CD8-positive, alpha-beta memory T cell (primary cell): ENCODE results near the gene ENTPD7. TPM values are rescaled to one million over a fixed set of nuclear protein-coding genes. Genes with fewer than 3 reads are reported as not detected.
"Not testable (repeated sequence)": the region's sequence is repeated elsewhere in the genome, so short reads cannot be mapped to it uniquely, and the experiment has no call there.

Experiments used
- CTCF ChIA-PET: fragments of 350-600 bp; sonication (Branson Sonifier 250); formaldehyde crosslinking; loops from one replicate; lab custom pipeline; 2021; ENCODE audit warnings: antibody characterized with exemption; lab: Charles Lee
- POLR2A ChIA-PET: fragments of 350-600 bp; sonication (Branson Sonifier 250); formaldehyde crosslinking; loops from one replicate; lab custom pipeline; 2021; ENCODE audit warnings: antibody characterized with exemption; lab: Charles Lee
- DNase-seq, 5 donors: peaks; one replicate each; pipeline versions ENCODE4 v3.0.0 to v3.0.0-alpha.2; 2020 to 2022; ENCODE audit warnings: mixed read lengths in 1 of 5
- H3K27ac ChIP-seq: one replicate; pipeline ENCODE4 v1.7.0; 2013; ENCODE audit warnings: low read depth, mild to moderate bottlenecking, low read length, moderate library complexity
- H3K27me3 ChIP-seq: 2 replicates; pipeline ENCODE4 v1.7.0; 2013; ENCODE audit warnings: low read length, mild to moderate bottlenecking; ENCODE audit not compliant: insufficient read depth, poor library complexity, severe bottlenecking
- H3K36me3 ChIP-seq: 2 replicates; pipeline ENCODE4 v1.7.0; 2013; ENCODE audit warnings: mild to moderate bottlenecking, low read length, moderate library complexity; ENCODE audit not compliant: insufficient read depth
- H3K4me1 ChIP-seq: 2 replicates; pipeline ENCODE4 v1.7.0; 2013; ENCODE audit warnings: mild to moderate bottlenecking, low read length, moderate library complexity; ENCODE audit not compliant: insufficient read depth
- H3K4me3 ChIP-seq: 2 replicates; pipeline ENCODE4 v1.7.0; 2013; ENCODE audit warnings: mild to moderate bottlenecking, low read length
- H3K9me3 ChIP-seq: 2 replicates; pipeline ENCODE4 v1.7.0; 2013; ENCODE audit warnings: mild to moderate bottlenecking, low read length
- H3K27ac Mint-ChIP-seq, 8 donors: one replicate each; pipeline ENCODE4 v1.8.0; 2020 to 2021; ENCODE audit warnings: mixed read lengths in 8 of 8, mild to moderate bottlenecking in 6 of 8, inconsistent platforms in 3 of 8, moderate library complexity in 3 of 8
- H3K27me3 Mint-ChIP-seq, 2 donors: one replicate each; pipeline ENCODE4 v1.8.0; 2020 to 2021; ENCODE audit warnings: mixed read lengths in 2 of 2, mild to moderate bottlenecking in 1 of 2, moderate library complexity in 1 of 2
- H3K36me3 Mint-ChIP-seq, 3 donors: one replicate each; pipeline ENCODE4 v1.8.0; 2020 to 2021; ENCODE audit warnings: mixed read lengths in 3 of 3, inconsistent platforms in 1 of 3, mild to moderate bottlenecking in 1 of 3
- H3K4me1 Mint-ChIP-seq, 3 donors: one replicate each; pipeline ENCODE4 v1.8.0; 2020 to 2021; ENCODE audit warnings: mixed read lengths in 3 of 3, inconsistent platforms in 1 of 3, mild to moderate bottlenecking in 1 of 3
- H3K4me3 Mint-ChIP-seq, 7 donors: one replicate each; pipeline ENCODE4 v1.8.0; 2020 to 2021; ENCODE audit warnings: mixed read lengths in 7 of 7, mild to moderate bottlenecking in 6 of 7, moderate library complexity in 4 of 7, inconsistent platforms in 2 of 7
- H3K9me3 Mint-ChIP-seq, 5 donors: one replicate each; pipeline ENCODE4 v1.8.0; 2020 to 2022; ENCODE audit warnings: mixed read lengths in 5 of 5, mild to moderate bottlenecking in 3 of 5, moderate library complexity in 2 of 5, inconsistent platforms in 1 of 5
- polyA plus RNA-seq: library from polyadenylated mRNA; unstranded; fragments of 300-500 nt; fragmentation: Illumina TruSeq; gene quantifications from one replicate; pipeline ENCODE4 v1.2.3, GENCODE V29; 2021
- total RNA-seq, 2 experiments: library from RNA; stranded (reverse); gene quantifications; one replicate each; pipeline ENCODE4 v1.2.3, GENCODE V29; 2021

Gene ENTPD7
- total and polyA plus RNA-seq, 3 experiments from 2014 or later: 2.0 to 8.3 (median 7.4) TPM

DNA sequence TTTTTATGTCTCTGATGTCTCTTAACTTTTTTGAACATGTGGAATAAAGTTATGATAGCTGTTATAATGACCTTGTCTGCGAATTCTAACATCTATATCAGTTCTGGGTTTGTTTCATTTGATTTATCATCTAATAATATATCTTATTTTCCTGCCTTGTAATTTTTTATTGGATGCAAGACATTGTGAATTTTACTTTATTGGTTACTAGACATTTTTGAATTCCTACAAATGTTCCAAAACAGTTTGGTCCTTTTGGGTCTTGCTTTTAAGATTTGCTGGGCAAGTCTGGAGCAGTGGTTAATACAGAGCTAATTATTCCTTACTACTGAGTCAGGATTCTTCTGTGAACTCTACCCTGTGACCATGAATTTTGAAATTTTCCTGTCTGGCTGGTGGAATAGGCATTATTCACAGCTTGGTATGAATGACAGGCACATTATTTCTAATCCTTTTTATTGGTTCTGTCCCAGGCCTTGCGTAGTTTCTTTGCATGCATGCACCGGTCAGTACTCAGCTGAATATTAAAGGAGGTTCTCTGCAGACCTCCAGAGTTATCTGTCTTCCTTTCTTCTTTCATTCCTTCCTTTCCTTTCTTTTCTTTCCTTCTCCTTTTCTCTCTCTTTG lies 81.7 kb downstream of the ENTPD7 start:
- H3K9me3 Mint-ChIP-seq: peaks cover 9 to 17% (median 12%) of the 10 kb centered on the region in 5 donors
- Histone ChIP-seq H3K4me1 (no peaks in the 10 kb centered on the region), H3K4me3 (no peak overlapping the region), H3K27ac (no peak overlapping the region), H3K27me3 (no peaks in the 10 kb centered on the region), H3K9me3 (peaks cover 10% of the 10 kb centered on the region), H3K36me3 (peaks cover 54% of the 10 kb centered on the region)
- H3K4me1 Mint-ChIP-seq: peaks cover 27 to 52% (median 50%) of the 10 kb centered on the region in 3 donors
- no peaks in the 10 kb centered on the region for H3K27me3 Mint-ChIP-seq
- ChIA-PET POLR2A (no interaction called here), CTCF (no interaction called here)
- H3K36me3 Mint-ChIP-seq: peaks cover 47 to 94% (median 62%) of the 10 kb centered on the region in 3 donors
- peak overlapping the region in 1 of 8 donors; percentile 47 for H3K27ac Mint-ChIP-seq
- DNase-seq: no peak
- H3K4me3 Mint-ChIP-seq: no peak overlapping the region

DNA sequence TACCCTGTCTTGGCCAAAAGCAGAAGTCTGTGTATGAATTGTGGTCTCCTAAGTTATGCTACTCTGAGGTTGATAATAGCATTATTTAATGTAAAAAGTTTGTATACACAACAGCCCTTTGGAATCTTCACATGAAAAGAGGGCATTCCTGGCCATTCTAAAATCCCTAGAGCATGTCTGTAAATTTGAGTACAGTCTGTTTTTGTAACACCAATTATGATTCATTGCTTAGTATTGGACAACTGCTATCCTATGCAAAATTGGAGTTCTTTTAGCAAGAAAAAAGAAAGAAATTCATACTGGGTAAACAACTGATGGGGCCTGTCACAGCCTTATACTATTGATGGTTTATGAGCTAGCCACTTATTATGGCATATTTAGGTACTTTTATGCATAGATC lies 82.9 kb downstream of the ENTPD7 start:
- peaks cover 56% of the 10 kb centered on the region for H3K36me3 ChIP-seq
- H3K4me3 Mint-ChIP-seq: no peak overlapping the region
- H3K36me3 Mint-ChIP-seq: peaks cover 44 to 91% (median 59%) of the 10 kb centered on the region in 3 donors
- no peak for DNase-seq
- no peak overlapping the region for H3K27ac ChIP-seq
- H3K9me3 ChIP-seq: peaks cover 10% of the 10 kb centered on the region
- no peaks in the 10 kb centered on the region for H3K27me3 ChIP-seq
- H3K27me3 Mint-ChIP-seq: no peaks in the 10 kb centered on the region
- H3K4me1 ChIP-seq: no peaks in the 10 kb centered on the region
- peaks cover 9 to 17% (median 12%) of the 10 kb centered on the region in 5 donors for H3K9me3 Mint-ChIP-seq
- CTCF ChIA-PET: interaction anchor here (2.0 kb wide), 1 partner anchor 10 kb away, joined by 6 read pairs; the partner anchor contains the start of genes COX15 and CUTC
- H3K4me1 Mint-ChIP-seq: peaks cover 22 to 43% (median 42%) of the 10 kb centered on the region in 3 donors
- POLR2A ChIA-PET: interaction anchor here (0.7 to 1.0 kb wide), 2 partner anchors 10 to 40 kb away, joined by 4 to 7 read pairs; partner anchors contain the start of genes COX15 and CUTC
- H3K4me3 ChIP-seq: no peak overlapping the region
- no peak overlapping the region for H3K27ac Mint-ChIP-seq

GRCh38 chr10:99742701-99743100 lies 83.4 kb downstream of the ENTPD7 start:
- H3K27ac Mint-ChIP-seq: no peak overlapping the region
- DNase-seq: no peak
- Histone ChIP-seq H3K4me1 (no peaks in the 10 kb centered on the region), H3K27me3 (no peaks in the 10 kb centered on the region), H3K27ac (no peak overlapping the region), H3K36me3 (peaks cover 56% of the 10 kb centered on the region), H3K4me3 (no peak overlapping the region), H3K9me3 (peaks cover 10% of the 10 kb centered on the region)
- POLR2A ChIA-PET: interaction anchor here (0.7 to 1.0 kb wide), 2 partner anchors 11 to 40 kb away, joined by 4 to 7 read pairs; partner anchors contain the start of genes COX15 and CUTC
- H3K36me3 Mint-ChIP-seq: peaks cover 41 to 91% (median 56%) of the 10 kb centered on the region in 3 donors
- no peaks in the 10 kb centered on the region for H3K27me3 Mint-ChIP-seq
- H3K4me3 Mint-ChIP-seq: no peak overlapping the region
- H3K9me3 Mint-ChIP-seq: peaks cover 9 to 17% (median 12%) of the 10 kb centered on the region in 5 donors
- H3K4me1 Mint-ChIP-seq: peaks cover 18 to 39% (median 37%) of the 10 kb centered on the region in 3 donors
- CTCF ChIA-PET: interaction anchor here (2.0 kb wide), 1 partner anchor 10 kb away, joined by 6 read pairs; the partner anchor contains the start of genes COX15 and CUTC

DNA sequence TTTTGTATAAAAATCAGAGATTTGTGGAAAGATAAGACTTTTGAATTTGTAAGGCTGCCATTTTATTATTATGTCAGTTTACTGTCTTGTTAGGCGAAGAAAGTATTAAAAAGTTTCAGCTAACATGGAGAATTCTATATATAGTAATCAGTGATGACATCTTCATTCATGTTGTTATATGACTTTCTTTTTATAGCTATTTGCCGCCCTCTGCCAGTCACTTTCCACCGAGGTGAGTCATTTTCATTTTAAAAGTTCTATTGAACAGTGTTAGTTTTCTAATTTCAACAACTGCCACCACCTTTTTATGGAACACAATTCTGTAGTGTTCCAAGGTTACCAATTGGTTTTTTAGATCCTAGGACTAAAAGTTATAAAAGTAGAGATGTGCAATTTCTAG lies 84.5 kb downstream of the ENTPD7 start:
- CTCF ChIA-PET: no interaction called here
- H3K36me3 ChIP-seq: peaks cover 65% of the 10 kb centered on the region
- H3K27ac Mint-ChIP-seq: peak overlapping the region in 1 of 8 donors; percentile 18

DNA sequence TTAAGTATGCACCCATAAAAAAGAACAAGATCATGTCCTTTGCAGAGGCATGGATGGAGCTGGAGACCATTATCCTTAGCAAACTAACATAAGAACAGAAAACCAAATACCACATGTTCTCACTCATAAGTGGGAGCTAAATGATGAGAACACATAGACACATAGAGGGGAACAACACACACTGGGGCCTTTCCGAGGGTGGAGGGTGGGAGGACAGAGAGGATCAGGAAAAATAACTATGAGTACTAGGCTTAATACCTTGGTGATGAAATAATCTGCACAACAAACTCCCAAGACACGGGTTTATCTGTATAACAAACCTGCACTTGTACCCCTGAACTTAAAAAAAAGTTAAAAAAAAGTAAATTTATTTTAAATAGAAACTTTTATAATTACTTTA lies 86.9 kb downstream of the ENTPD7 start:
- H3K4me3 ChIP-seq, H3K9me3 Mint-ChIP-seq, H3K27ac Mint-ChIP-seq, H3K4me1 ChIP-seq, POLR2A ChIA-PET, DNase-seq, H3K27me3 ChIP-seq, CTCF ChIA-PET, H3K27ac ChIP-seq, H3K9me3 ChIP-seq, H3K4me3 Mint-ChIP-seq, H3K27me3 Mint-ChIP-seq: not testable (repeated sequence)
- Mint-ChIP-seq H3K4me1 (peaks cover 15 to 36% (median 16%) of the 10 kb centered on the region in 3 donors), H3K36me3 (peaks cover 32 to 92% (median 35%) of the 10 kb centered on the region in 3 donors)
- peaks cover 46% of the 10 kb centered on the region for H3K36me3 ChIP-seq

More for the DNA sequence above, 84.5 kb downstream of the ENTPD7 start:
- no peak overlapping the region for H3K4me3 Mint-ChIP-seq
- H3K9me3 Mint-ChIP-seq: peaks cover 9 to 17% (median 12%) of the 10 kb centered on the region in 5 donors
- POLR2A ChIA-PET: no interaction called here
- Histone ChIP-seq H3K27ac (no peak overlapping the region), H3K27me3 (no peaks in the 10 kb centered on the region), H3K4me3 (no peak overlapping the region), H3K9me3 (peaks cover 10% of the 10 kb centered on the region), H3K4me1 (no peaks in the 10 kb centered on the region)
- H3K4me1 Mint-ChIP-seq: peaks cover 20 to 41% (median 30%) of the 10 kb centered on the region in 3 donors
- peaks cover 38 to 95% (median 54%) of the 10 kb centered on the region in 3 donors for H3K36me3 Mint-ChIP-seq
- no peaks in the 10 kb centered on the region for H3K27me3 Mint-ChIP-seq
- DNase-seq: no peak

DNA sequence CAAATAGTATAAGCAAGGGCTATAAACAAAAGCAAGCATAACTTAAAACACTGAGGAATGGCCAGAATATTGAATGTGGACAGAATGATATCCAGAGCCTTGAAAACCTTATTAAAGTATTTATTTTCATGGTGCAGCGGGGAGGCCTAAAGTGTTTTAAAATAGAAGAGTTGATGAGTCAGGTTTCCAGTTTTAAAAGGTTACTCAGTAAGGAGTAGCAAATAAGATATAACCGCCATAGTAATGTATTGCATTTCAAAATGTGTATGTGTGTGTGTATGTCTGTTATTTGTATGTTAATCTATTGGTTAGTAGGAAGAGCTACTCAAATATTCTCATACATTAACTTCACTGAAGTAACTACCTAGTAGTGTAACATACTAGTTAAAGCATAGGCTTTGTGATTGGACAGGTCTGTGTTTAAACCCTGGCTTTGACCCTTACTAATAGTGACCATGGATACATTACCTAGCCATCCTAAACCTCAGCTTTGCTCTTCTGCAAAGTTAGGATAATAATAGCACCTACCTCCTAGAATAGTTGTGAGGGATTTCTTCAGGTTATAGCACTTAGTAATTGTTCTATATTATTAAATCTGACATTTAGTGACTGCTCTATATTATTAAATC lies 89.6 kb downstream of the ENTPD7 start:
- Mint-ChIP-seq H3K4me1 (peaks cover 4 to 18% (median 7%) of the 10 kb centered on the region in 3 donors), H3K36me3 (peaks cover 17 to 84% (median 26%) of the 10 kb centered on the region in 3 donors), H3K4me3 (no peak overlapping the region), H3K27me3 (no peaks in the 10 kb centered on the region), H3K27ac (no peak overlapping the region), H3K9me3 (no peaks in the 10 kb centered on the region)
- H3K36me3 ChIP-seq: peaks cover 38% of the 10 kb centered on the region
- no peaks in the 10 kb centered on the region for H3K4me1 ChIP-seq
- no peaks in the 10 kb centered on the region for H3K27me3 ChIP-seq
- ChIA-PET POLR2A (no interaction called here), CTCF (no interaction called here)
- no peak overlapping the region for H3K27ac ChIP-seq
- H3K4me3 ChIP-seq: no peak overlapping the region
- no peaks in the 10 kb centered on the region for H3K9me3 ChIP-seq
- no peak for DNase-seq

- Mint-ChIP-seq H3K36me3 (peaks cover 21 to 84% (median 27%) of the 10 kb centered on the region in 3 donors), H3K9me3 (no peaks in the 10 kb centered on the region), H3K27ac (peak overlapping the region in 1 of 8 donors; percentile 60), H3K4me3 (no peak overlapping the region), H3K27me3 (no peaks in the 10 kb centered on the region), H3K4me1 (peaks cover 4 to 15% (median 7%) of the 10 kb centered on the region in 3 donors)
- Histone ChIP-seq H3K9me3 (no peaks in the 10 kb centered on the region), H3K36me3 (peaks cover 44% of the 10 kb centered on the region), H3K4me1 (no peaks in the 10 kb centered on the region), H3K27me3 (no peaks in the 10 kb centered on the region), H3K4me3 (no peak overlapping the region), H3K27ac (no peak overlapping the region)
- ChIA-PET CTCF (no interaction called here), POLR2A (no interaction called here)
- no peak for DNase-seq
These were observed 91.3 kb downstream of the ENTPD7 start for GRCh38 chr10:99750641-99751040.

- DNase-seq: no peak
- Mint-ChIP-seq H3K4me3 (no peak overlapping the region), H3K4me1 (peaks cover 0 to 4% (median 0%) of the 10 kb centered on the region in 3 donors), H3K9me3 (no peaks in the 10 kb centered on the region), H3K36me3 (peaks cover 25 to 84% (median 48%) of the 10 kb centered on the region in 3 donors), H3K27me3 (no peaks in the 10 kb centered on the region), H3K27ac (peak overlapping the region in 1 of 8 donors; percentile 65)
- H3K36me3 ChIP-seq: peaks cover 47% of the 10 kb centered on the region
- no peak overlapping the region for H3K27ac ChIP-seq
- CTCF ChIA-PET: no interaction called here
- no peaks in the 10 kb centered on the region for H3K4me1 ChIP-seq
- H3K9me3 ChIP-seq: no peaks in the 10 kb centered on the region
- H3K27me3 ChIP-seq: no peaks in the 10 kb centered on the region
- H3K4me3 ChIP-seq: no peak overlapping the region
- POLR2A ChIA-PET: no interaction called here
These were observed 95.4 kb downstream of the ENTPD7 start for GRCh38 chr10:99754670-99755069.
